Stimulated activated naive CD8-positive, alpha-beta T cell treated with anti-CD3 and anti-CD28 coated beads, Interleukin-15, Interleukin-2, amounts not matched to agents 100 ng/mL and 50 ng/mL, for 24 hours (primary cell): ENCODE results near the gene NCOA6.
"Not testable (repeated sequence)": the region's sequence is repeated elsewhere in the genome, so short reads cannot be mapped to it uniquely, and the experiment has no call there.

Experiments
- H3K27ac Mint-ChIP-seq: one replicate; pipeline ENCODE4 v1.8.0; 2021; ENCODE audit warnings: mild to moderate bottlenecking, mixed read lengths
- H3K27me3 Mint-ChIP-seq: one replicate; pipeline ENCODE4 v1.8.0; 2021; ENCODE audit warnings: mixed read lengths
- H3K36me3 Mint-ChIP-seq: one replicate; pipeline ENCODE4 v1.8.0; 2021; ENCODE audit warnings: low read depth, mixed read lengths
- H3K4me1 Mint-ChIP-seq: one replicate; pipeline ENCODE4 v1.8.0; 2021; ENCODE audit warnings: low read depth, mixed read lengths
- H3K4me3 Mint-ChIP-seq: one replicate; pipeline ENCODE4 v1.8.0; 2021; ENCODE audit warnings: mild to moderate bottlenecking, mixed read lengths
- H3K9me3 Mint-ChIP-seq: one replicate; pipeline ENCODE4 v1.8.0; 2021; ENCODE audit warnings: mixed read lengths

NCOA6 gene

DNA sequence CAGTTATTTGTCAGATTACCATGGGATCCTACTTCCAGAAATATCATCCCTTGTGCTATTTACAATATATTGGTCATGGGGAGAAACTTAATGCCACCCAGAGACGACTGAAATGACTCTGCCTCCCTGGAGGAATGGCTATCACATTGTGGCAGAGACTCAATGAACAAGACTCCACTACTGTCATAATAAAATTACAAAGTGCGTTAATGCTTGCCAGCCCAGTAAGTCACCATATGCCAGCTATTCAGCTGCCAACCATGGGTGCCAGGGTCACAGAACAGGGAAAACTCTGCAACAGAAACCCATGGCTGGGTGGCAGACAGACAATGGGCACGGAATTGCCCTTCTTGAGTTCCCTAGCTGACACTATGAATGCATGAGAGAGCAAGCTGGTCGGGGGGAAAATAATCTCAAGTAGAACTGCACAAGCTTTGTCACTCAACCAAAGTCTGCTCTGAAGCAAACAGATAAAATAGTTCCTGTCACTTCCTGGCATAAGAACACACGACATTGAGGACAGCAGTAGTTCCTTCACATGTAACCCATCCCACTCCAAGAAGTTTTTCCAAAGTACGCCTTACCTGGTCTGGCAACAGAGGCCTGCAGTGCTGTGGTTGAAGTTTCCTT is 89.2 kb downstream of the NCOA6 start:
- Mint-ChIP-seq H3K27ac (no peak overlapping the region), H3K9me3 (no peaks in the 10 kb centered on the region), H3K4me3 (no peak overlapping the region), H3K4me1 (no peaks in the 10 kb centered on the region), H3K36me3 (peaks cover 34% of the 10 kb centered on the region), H3K27me3 (no peaks in the 10 kb centered on the region)

DNA sequence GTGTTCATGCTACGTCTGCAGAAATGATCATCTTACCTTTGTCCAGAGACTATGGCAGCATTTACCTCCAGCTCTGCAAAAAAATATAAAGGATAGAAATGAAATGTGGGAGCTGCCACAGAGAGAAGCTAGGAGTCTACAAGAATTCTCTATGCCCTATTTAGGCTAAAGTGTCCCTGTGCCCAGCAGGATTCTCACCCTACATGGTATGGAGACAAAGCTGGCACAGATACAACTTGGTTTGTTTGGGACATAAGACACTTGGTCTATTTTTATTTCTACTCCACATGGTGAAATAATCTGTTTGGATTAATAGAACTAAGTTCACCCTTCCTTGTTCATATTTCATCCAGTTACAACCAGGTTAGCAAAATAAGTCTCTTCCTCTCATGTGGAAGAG is 92.9 kb downstream of the NCOA6 start:
- Mint-ChIP-seq H3K4me1 (no peaks in the 10 kb centered on the region), H3K36me3 (peaks cover 33% of the 10 kb centered on the region), H3K27me3 (no peaks in the 10 kb centered on the region), H3K4me3 (no peak overlapping the region), H3K27ac (no peak overlapping the region), H3K9me3 (no peaks in the 10 kb centered on the region)

- Mint-ChIP-seq H3K4me1 (no peaks in the 10 kb centered on the region), H3K36me3 (peaks cover 43% of the 10 kb centered on the region), H3K27ac (no peak overlapping the region), H3K4me3 (no peak overlapping the region), H3K9me3 (no peaks in the 10 kb centered on the region), H3K27me3 (no peaks in the 10 kb centered on the region)
Measured at GRCh38 chr20:34729416-34729815, 96.0 kb downstream of the NCOA6 start.

DNA sequence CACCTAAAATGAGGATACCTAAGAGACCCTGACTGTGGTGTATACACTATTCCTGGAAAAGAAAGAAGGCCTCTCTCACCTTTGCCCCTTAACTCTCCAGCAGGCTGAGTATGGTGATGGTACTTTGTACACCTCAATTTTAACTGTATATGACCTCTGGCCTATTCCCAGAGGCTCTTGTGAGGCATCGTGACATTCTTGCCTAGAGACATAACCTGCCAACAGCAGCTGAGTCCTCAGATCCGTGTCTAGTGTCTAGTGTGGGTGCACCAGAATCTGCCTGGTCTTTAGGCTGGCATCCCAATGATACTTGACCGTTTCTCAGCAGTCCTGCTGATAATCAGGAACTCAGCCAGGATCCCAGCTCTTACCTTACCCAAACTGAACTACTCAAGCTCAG is 101.3 kb downstream of the NCOA6 start:
- no peak overlapping the region for H3K4me3 Mint-ChIP-seq
- H3K36me3 Mint-ChIP-seq, result peaks cover 31% of the 10 kb centered on the region
- no peak overlapping the region for H3K27ac Mint-ChIP-seq
- H3K4me1 Mint-ChIP-seq, result peaks cover 15% of the 10 kb centered on the region
- H3K9me3 Mint-ChIP-seq, result no peaks in the 10 kb centered on the region
- H3K27me3 Mint-ChIP-seq, result no peaks in the 10 kb centered on the region

DNA sequence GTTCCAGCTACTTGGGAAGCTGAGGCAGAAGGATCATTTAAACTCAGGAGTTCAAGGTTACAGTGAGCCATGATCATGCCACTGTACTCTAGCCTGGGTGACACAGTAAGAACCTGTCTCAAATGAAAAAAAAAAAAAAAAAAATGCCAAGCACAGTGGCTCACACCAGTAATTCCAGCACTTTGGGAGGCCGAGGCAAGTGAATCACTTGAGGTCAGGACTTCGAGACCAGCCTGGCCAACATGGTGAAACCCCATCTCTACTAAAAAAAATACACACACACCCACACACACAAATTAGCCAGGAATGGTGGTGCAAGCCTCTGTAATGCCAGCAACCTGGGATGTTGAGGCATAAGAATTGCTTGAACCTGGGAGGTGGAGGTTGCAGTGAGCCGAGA is 102.9 kb downstream of the NCOA6 start:
- H3K36me3 Mint-ChIP-seq, result peaks cover 31% of the 10 kb centered on the region
- H3K4me1 Mint-ChIP-seq, result peaks cover 20% of the 10 kb centered on the region
- H3K4me3 Mint-ChIP-seq, H3K9me3 Mint-ChIP-seq, H3K27me3 Mint-ChIP-seq, H3K27ac Mint-ChIP-seq: not testable (repeated sequence)

DNA sequence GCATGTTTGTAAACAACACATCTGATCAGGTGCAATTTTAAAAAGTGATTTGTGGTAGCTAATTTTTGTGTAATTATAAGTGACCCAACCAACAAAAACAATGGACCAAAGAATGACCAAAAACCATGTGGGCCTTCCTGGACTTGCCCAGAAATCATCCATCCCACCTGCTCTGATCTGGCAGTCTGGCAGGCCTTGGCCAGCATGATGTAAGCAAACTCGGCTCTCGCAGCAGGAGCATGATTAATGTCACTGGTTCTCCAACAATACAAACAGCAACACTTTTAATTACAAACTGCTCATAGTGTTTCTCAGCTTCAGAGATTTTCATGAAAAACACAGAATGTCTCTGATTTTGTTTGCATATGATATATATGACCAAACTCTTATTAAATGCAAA is 105.2 kb downstream of the NCOA6 start:
- Mint-ChIP-seq H3K27ac (no peak overlapping the region), H3K4me1 (peaks cover 20% of the 10 kb centered on the region), H3K9me3 (no peaks in the 10 kb centered on the region), H3K36me3 (peaks cover 17% of the 10 kb centered on the region), H3K4me3 (no peak overlapping the region), H3K27me3 (no peaks in the 10 kb centered on the region)

- Mint-ChIP-seq H3K4me1 (peaks cover 20% of the 10 kb centered on the region), H3K36me3 (peaks cover 13% of the 10 kb centered on the region)
- not testable (repeated sequence) for H3K27me3 Mint-ChIP-seq, H3K9me3 Mint-ChIP-seq, H3K27ac Mint-ChIP-seq, H3K4me3 Mint-ChIP-seq
Measured at GRCh38 chr20:34719242-34720017, 106.0 kb downstream of the NCOA6 start.

- peaks cover 19% of the 10 kb centered on the region for H3K36me3 Mint-ChIP-seq
- H3K27ac Mint-ChIP-seq, result no peak overlapping the region
- H3K4me3 Mint-ChIP-seq, result no peak overlapping the region
- no peaks in the 10 kb centered on the region for H3K27me3 Mint-ChIP-seq
- peaks cover 26% of the 10 kb centered on the region for H3K4me1 Mint-ChIP-seq
- H3K9me3 Mint-ChIP-seq, result no peaks in the 10 kb centered on the region
Measured at GRCh38 chr20:34717230-34718095, 108.0 kb downstream of the NCOA6 start.

GRCh38 chr20:34716921-34717229 is 108.6 kb downstream of the NCOA6 start:
- Mint-ChIP-seq H3K4me1 (peaks cover 26% of the 10 kb centered on the region), H3K9me3 (no peaks in the 10 kb centered on the region), H3K36me3 (peaks cover 24% of the 10 kb centered on the region), H3K27ac (no peak overlapping the region), H3K27me3 (no peaks in the 10 kb centered on the region), H3K4me3 (no peak overlapping the region)

DNA sequence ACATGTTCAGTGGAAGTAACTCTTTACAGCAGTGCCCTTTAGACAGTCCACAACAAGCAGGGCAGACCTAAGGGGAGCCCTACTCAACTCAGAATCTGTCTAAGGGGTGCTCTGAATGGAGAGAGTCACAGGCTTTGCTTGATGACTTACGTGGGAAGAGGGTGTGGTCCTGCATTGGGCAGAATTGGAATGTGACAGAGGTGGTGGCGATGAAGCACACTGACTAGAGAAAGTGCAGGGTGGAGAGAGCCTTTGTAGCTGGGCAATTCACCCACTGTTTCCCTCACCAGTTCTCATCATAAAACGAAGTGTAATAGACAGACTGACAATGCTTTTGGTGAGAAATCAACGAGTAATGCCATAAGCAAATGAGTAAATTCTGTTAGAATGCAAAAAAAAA is 110.1 kb downstream of the NCOA6 start:
- peaks cover 27% of the 10 kb centered on the region for H3K4me1 Mint-ChIP-seq
- no peak overlapping the region for H3K27ac Mint-ChIP-seq
- H3K9me3 Mint-ChIP-seq, result no peaks in the 10 kb centered on the region
- no peak overlapping the region for H3K4me3 Mint-ChIP-seq
- peaks cover 17% of the 10 kb centered on the region for H3K36me3 Mint-ChIP-seq
- no peaks in the 10 kb centered on the region for H3K27me3 Mint-ChIP-seq

DNA sequence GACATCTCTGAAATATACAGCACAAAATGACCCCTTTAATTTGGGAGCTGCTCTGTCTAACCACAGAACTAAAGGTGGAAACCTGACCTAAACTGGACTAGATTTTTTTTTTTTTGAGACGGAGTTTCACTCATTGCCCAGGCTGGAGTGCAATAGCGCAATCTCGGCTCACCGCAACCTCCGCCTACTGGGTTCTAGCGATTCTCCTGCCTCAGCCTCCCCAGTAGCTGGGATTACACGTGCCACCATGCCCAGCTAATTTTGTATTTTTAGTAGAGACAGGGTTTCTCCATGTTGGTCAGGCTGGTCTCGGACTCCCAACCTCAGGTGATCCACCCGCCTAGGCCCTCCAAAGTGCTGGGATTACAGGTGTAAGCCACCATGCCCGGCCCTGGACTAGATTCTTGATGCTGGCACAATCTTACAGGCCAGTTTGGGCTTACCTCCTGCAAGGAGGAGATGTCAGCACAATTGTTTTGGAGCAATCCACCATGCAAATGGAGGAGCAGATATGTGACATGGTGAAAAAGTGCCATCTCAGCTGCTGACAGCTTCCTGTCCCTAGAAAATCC is 111.4 kb downstream of the NCOA6 start:
- H3K27me3 Mint-ChIP-seq, H3K27ac Mint-ChIP-seq, H3K4me3 Mint-ChIP-seq, H3K9me3 Mint-ChIP-seq: not testable (repeated sequence)
- peaks cover 10% of the 10 kb centered on the region for H3K36me3 Mint-ChIP-seq
- H3K4me1 Mint-ChIP-seq, result peaks cover 17% of the 10 kb centered on the region

GRCh38 chr20:34713194-34713943 is 112.1 kb downstream of the NCOA6 start:
- H3K4me1 Mint-ChIP-seq, result peaks cover 18% of the 10 kb centered on the region
- H3K4me3 Mint-ChIP-seq, result no peak overlapping the region
- peaks cover 10% of the 10 kb centered on the region for H3K36me3 Mint-ChIP-seq
- no peaks in the 10 kb centered on the region for H3K9me3 Mint-ChIP-seq
- no peaks in the 10 kb centered on the region for H3K27me3 Mint-ChIP-seq
- H3K27ac Mint-ChIP-seq, result no peak overlapping the region

- Mint-ChIP-seq H3K36me3 (peaks cover 10% of the 10 kb centered on the region), H3K9me3 (no peaks in the 10 kb centered on the region), H3K4me1 (peaks cover 20% of the 10 kb centered on the region), H3K27me3 (no peaks in the 10 kb centered on the region), H3K4me3 (no peak overlapping the region), H3K27ac (no peak overlapping the region)
Measured at GRCh38 chr20:34712525-34713192, 112.8 kb downstream of the NCOA6 start.

DNA sequence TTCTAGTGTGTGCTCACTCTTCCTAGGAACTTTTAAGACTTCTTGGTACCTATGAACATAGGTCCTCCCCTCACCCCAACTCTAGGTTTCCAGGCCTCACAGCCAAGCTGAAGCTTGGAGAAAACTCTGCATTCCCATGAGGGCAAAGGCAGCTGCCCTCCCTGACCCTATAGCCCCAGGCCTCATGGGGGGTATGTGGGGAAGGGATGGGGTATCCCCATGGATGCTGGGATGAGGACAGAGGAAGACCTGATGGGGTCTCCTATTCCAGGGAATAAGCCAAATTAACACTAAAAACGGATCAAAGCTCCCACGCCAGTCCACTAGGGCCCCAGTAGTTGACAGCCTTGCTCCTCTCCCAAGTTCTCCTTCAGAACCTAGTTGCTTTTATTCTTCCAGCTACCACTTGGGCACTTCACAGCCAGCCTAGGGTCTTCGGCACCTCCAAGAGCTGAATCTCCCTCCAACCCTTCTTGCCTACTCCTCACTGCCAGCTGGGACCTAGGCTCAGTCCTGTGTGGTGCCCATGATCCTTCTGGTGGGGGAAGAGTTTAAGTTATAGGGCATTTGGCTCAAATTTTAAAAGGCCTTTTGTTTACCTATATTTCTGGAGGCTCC is 113.5 kb downstream of the NCOA6 start:
- Mint-ChIP-seq H3K27ac (no peak overlapping the region), H3K9me3 (no peaks in the 10 kb centered on the region), H3K27me3 (no peaks in the 10 kb centered on the region), H3K4me3 (no peak overlapping the region), H3K4me1 (peaks cover 20% of the 10 kb centered on the region), H3K36me3 (peaks cover 10% of the 10 kb centered on the region)
